Aorta (tissue), 5 donors: Measurements from ENCODE around the gene GPR35. TPM values are rescaled to one million over a fixed set of nuclear protein-coding genes. Genes with fewer than 3 reads are reported as not detected.

Experiments
- ATAC-seq: fragments of 200-7000 bp; cut with Tn5 transposase; one replicate; pipeline ENCODE4 v1.9.1; 2022; ENCODE audit warnings: moderate library complexity; ENCODE audit not compliant: low FRiP score
- DNase-seq, 2 donors: peaks; one replicate each; pipeline ENCODE4 v3.0.0-alpha.2; 2020
- H3K27ac ChIP-seq, 2 donors: one replicate each; pipeline ENCODE4 v1.5.1; 2013; ENCODE audit warnings: low read length in 2 of 2, mild to moderate bottlenecking in 2 of 2, moderate library complexity in 2 of 2, control low read depth in 1 of 2, inconsistent platforms in 1 of 2, low read depth in 1 of 2
- H3K27me3 ChIP-seq, 2 donors: one replicate each; pipeline ENCODE4 v1.6.1; 2013; ENCODE audit warnings: control low read depth in 1 of 2, low read length in 1 of 2, mild to moderate bottlenecking in 1 of 2, moderate library complexity in 1 of 2; ENCODE audit not compliant: insufficient read depth in 2 of 2, control insufficient read depth in 1 of 2
- H3K36me3 ChIP-seq, 2 donors: one replicate each; pipeline ENCODE4 v1.6.1; 2013; ENCODE audit warnings: control low read depth in 1 of 2, low read length in 1 of 2, mild to moderate bottlenecking in 1 of 2; ENCODE audit not compliant: insufficient read depth in 2 of 2, control insufficient read depth in 1 of 2
- H3K4me1 ChIP-seq, 2 donors: one replicate each; pipeline ENCODE4 v1.6.1; 2013; ENCODE audit warnings: low read length in 2 of 2, control low read depth in 1 of 2, mild to moderate bottlenecking in 1 of 2, moderate library complexity in 1 of 2; ENCODE audit not compliant: insufficient read depth in 2 of 2, control insufficient read depth in 1 of 2
- H3K4me3 ChIP-seq, 2 donors: one replicate each; pipeline ENCODE4 v1.5.1; 2013; ENCODE audit warnings: low read length in 2 of 2, control low read depth in 1 of 2, mild to moderate bottlenecking in 1 of 2
- H3K9me3 ChIP-seq: one replicate; pipeline ENCODE4 v1.6.1; 2013; ENCODE audit warnings: mild to moderate bottlenecking, low read length; ENCODE audit not compliant: control insufficient read depth
- WGBS, 2 donors: extraction: QIAGEN DNeasy Blood & Tissue Kit; methylation state at CpG; one replicate each; pipeline ENCODE4 v1.1.7; 2013; 5-methylcytosine and 5-hydroxymethylcytosine counted together
- intact Hi-C, 2 donors: fragments of 100-400 bp; cut with DNase I; formaldehyde crosslinking; loops; one replicate each; pipeline versions ENCODE4 v1.14.2 to v1.15.0; 2022
- polyA plus RNA-seq, 2 donors: library from polyadenylated mRNA; stranded (reverse); fragments of 200-250 nt; gene quantifications; one replicate each; pipeline ENCODE4 v1.2.3, GENCODE V29; 2013
- total RNA-seq, 2 donors: library from RNA; stranded (reverse); fragmentation: NEBNext Ultra II Directional; extraction: Animal tissue kit (Norgen Biotek cat#: 25700); gene quantifications; one replicate each; pipeline ENCODE4 v1.2.1, GENCODE V29; 2021
- donor health status: healthy with polysubstance abuse.
- donor health status: Bipolar disorder and iron deficiency.
- donor health status: DM: no; HTN: no; CAD: no.
- donor health status: DM: no; HTN: no; CAD: no.
- donor health status: DM: yes; HTN: yes; CAD: no.

GPR35 gene
- total and polyA plus RNA-seq, 4 donors: 2.1 to 14.5 (median 7.0) TPM

- H3K4me3 ChIP-seq: no peak overlapping the region
- 31 to 38% methylated on average over 14 of the region's 14 CpGs for WGBS, 2 donors
- H3K36me3 ChIP-seq: no peaks in the 10 kb centered on the region
- DNase-seq: peak in 1 of 2 donors; percentile 75
- H3K9me3 ChIP-seq: no peaks in the 10 kb centered on the region
- H3K27ac ChIP-seq: no peak overlapping the region
- H3K27me3 ChIP-seq: no peaks in the 10 kb centered on the region
- no peaks in the 10 kb centered on the region for H3K4me1 ChIP-seq
- intact Hi-C loops: no loop called here
- ATAC-seq: no peak
Observed at GRCh38 chr2:240644171-240644651, 18.9 kb downstream of the GPR35 start.

- no peaks in the 10 kb centered on the region for H3K27me3 ChIP-seq
Observed at GRCh38 chr2:240644859-240645301, 19.6 kb downstream of the GPR35 start.

GRCh38 chr2:240645346-240645745 is 20.1 kb downstream of the GPR35 start:
- Histone ChIP-seq H3K27me3 (no peaks in the 10 kb centered on the region), H3K9me3 (no peaks in the 10 kb centered on the region), H3K4me3 (no peak overlapping the region), H3K27ac (no peak overlapping the region), H3K36me3 (no peaks in the 10 kb centered on the region), H3K4me1 (no peaks in the 10 kb centered on the region)
- intact Hi-C loops: no loop called here
- DNase-seq (peak in 1 of 2 donors; percentile 51), ATAC-seq (no peak)
- 89 to 94% methylated on average over 10 of the region's 10 CpGs for WGBS, 2 donors

More at GRCh38 chr2:240644859-240645301, 19.6 kb downstream of the GPR35 start:
- no peak overlapping the region for H3K27ac ChIP-seq
- intact Hi-C loops: no loop called here
- ATAC-seq: no peak
- no peaks in the 10 kb centered on the region for H3K36me3 ChIP-seq
- H3K4me3 ChIP-seq: no peak overlapping the region
- H3K4me1 ChIP-seq: no peaks in the 10 kb centered on the region
- peak in 1 of 2 donors; percentile 53 for DNase-seq
- 53% methylated on average over 8 of the region's 8 CpGs for WGBS, 2 donors
- no peaks in the 10 kb centered on the region for H3K9me3 ChIP-seq

- 84 to 87% methylated on average over 10 of the region's 10 CpGs for WGBS, 2 donors
Observed at GRCh38 chr2:240645801-240646175, 20.5 kb downstream of the GPR35 start.

GRCh38 chr2:240646176-240646899 is 21.1 kb downstream of the GPR35 start:
- H3K36me3 ChIP-seq: no peaks in the 10 kb centered on the region
- ATAC-seq: no peak
- H3K4me3 ChIP-seq: no peak overlapping the region
- H3K9me3 ChIP-seq: no peaks in the 10 kb centered on the region
- no peaks in the 10 kb centered on the region for H3K4me1 ChIP-seq
- no peaks in the 10 kb centered on the region for H3K27me3 ChIP-seq
- whole genome bisulfite sequencing, 2 donors: 79 to 81% methylated on average over 36 of the region's 36 CpGs
- intact Hi-C loops: no loop called here
- no peak overlapping the region for H3K27ac ChIP-seq
- peak; percentile 39 to 69 for DNase-seq

More at GRCh38 chr2:240645801-240646175, 20.5 kb downstream of the GPR35 start:
- Histone ChIP-seq H3K27me3 (no peaks in the 10 kb centered on the region), H3K9me3 (no peaks in the 10 kb centered on the region), H3K27ac (no peak overlapping the region), H3K36me3 (no peaks in the 10 kb centered on the region), H3K4me1 (no peaks in the 10 kb centered on the region), H3K4me3 (no peak overlapping the region)
- ATAC-seq (no peak), DNase-seq (no peak)
- intact Hi-C loops: no loop called here

GRCh38 chr2:240646900-240647502 is 21.7 kb downstream of the GPR35 start:
- no peak for ATAC-seq
- H3K27ac ChIP-seq: no peak overlapping the region
- no peaks in the 10 kb centered on the region for H3K36me3 ChIP-seq
- no peaks in the 10 kb centered on the region for H3K4me1 ChIP-seq
- peak in 1 of 2 donors; percentile 55 for DNase-seq
- H3K27me3 ChIP-seq: no peaks in the 10 kb centered on the region
- intact Hi-C loops: no loop called here
- 61 to 65% methylated on average over 30 of the region's 30 CpGs for WGBS, 2 donors
- H3K9me3 ChIP-seq: no peaks in the 10 kb centered on the region
- no peak overlapping the region for H3K4me3 ChIP-seq

GRCh38 chr2:240647503-240648154 is 22.3 kb downstream of the GPR35 start:
- no peaks in the 10 kb centered on the region for H3K27me3 ChIP-seq

GRCh38 chr2:240648155-240648649 is 22.9 kb downstream of the GPR35 start:
- H3K4me1 ChIP-seq: no peaks in the 10 kb centered on the region
- no peak for ATAC-seq
- no peak overlapping the region for H3K27ac ChIP-seq
- H3K27me3 ChIP-seq: no peaks in the 10 kb centered on the region
- no peaks in the 10 kb centered on the region for H3K9me3 ChIP-seq
- DNase-seq: no peak
- 82 to 86% methylated on average over 6 of the region's 6 CpGs for WGBS, 2 donors
- H3K36me3 ChIP-seq: no peaks in the 10 kb centered on the region
- intact Hi-C loops: no loop called here
- H3K4me3 ChIP-seq: no peak overlapping the region

More at GRCh38 chr2:240647503-240648154, 22.3 kb downstream of the GPR35 start:
- H3K4me3 ChIP-seq: no peak overlapping the region
- ATAC-seq (no peak), DNase-seq (peak in 1 of 2 donors; percentile 39)
- no peaks in the 10 kb centered on the region for H3K4me1 ChIP-seq
- intact Hi-C loops: no loop called here
- H3K36me3 ChIP-seq: no peaks in the 10 kb centered on the region
- H3K27ac ChIP-seq: no peak overlapping the region
- H3K9me3 ChIP-seq: no peaks in the 10 kb centered on the region
- 67% methylated on average over 22 of the region's 22 CpGs for WGBS, 2 donors
